WTC11 (cell line): Measurements from ENCODE around the gene LCORL. TPM values are rescaled to one million over a fixed set of nuclear protein-coding genes. Genes with fewer than 3 reads are reported as not detected.

Experiments
- ATAC-seq: fragments of 200-7000 bp; cut with Tn5 transposase; 2 replicates; pipeline ENCODE4 v1.10.0; 2021; ENCODE audit warnings: mild to moderate bottlenecking, moderate library complexity
- CTCF ChIA-PET: fragments of 300-600 bp; sonication (Branson Sonifier 250); formaldehyde crosslinking; loops from one replicate; lab custom pipeline; 2021; ENCODE audit warnings: antibody characterized with exemption; lab: Charles Lee
- POLR2A ChIA-PET: fragments of 350-600 bp; sonication (Branson Sonifier 250); formaldehyde crosslinking; loops from one replicate; lab custom pipeline; 2021; ENCODE audit warnings: antibody characterized with exemption; lab: Charles Lee
- DNase-seq: peaks from one replicate; pipeline ENCODE4 v3.0.0; 2021; ENCODE audit warnings: low spot score
- H3K27ac Mint-ChIP-seq: 2 replicates; pipeline ENCODE4 v1.8.0; 2021; ENCODE audit warnings: mixed read lengths
- H3K27me3 Mint-ChIP-seq: 2 replicates; pipeline ENCODE4 v1.8.0; 2021; ENCODE audit warnings: low read depth, mild to moderate bottlenecking, moderate library complexity, mixed read lengths
- H3K36me3 Mint-ChIP-seq: 2 replicates; pipeline ENCODE4 v1.8.0; 2021; ENCODE audit warnings: mixed read lengths
- H3K4me1 Mint-ChIP-seq: 2 replicates; pipeline ENCODE4 v1.8.0; 2022; ENCODE audit warnings: mixed read lengths
- H3K4me3 Mint-ChIP-seq: 2 replicates; pipeline ENCODE4 v1.8.0; 2021; ENCODE audit warnings: mild to moderate bottlenecking, moderate library complexity, mixed read lengths
- H3K9me3 Mint-ChIP-seq: 2 replicates; pipeline ENCODE4 v1.8.0; 2021; ENCODE audit warnings: mixed read lengths
- E2F4 ChIP-seq: sonication (generic); formaldehyde crosslinking; IDR thresholded peaks from 2 replicates; pipeline ENCODE4 v1.8.1; 2022; ENCODE audit warnings: low read depth, mild to moderate bottlenecking, moderate library complexity, missing genetic modification reagents, borderline replicate concordance
- ESRRA ChIP-seq: sonication (generic); formaldehyde crosslinking; IDR thresholded peaks from 2 replicates; pipeline ENCODE4 v1.8.1; 2022; ENCODE audit warnings: mild to moderate bottlenecking, missing genetic modification reagents, borderline replicate concordance
- ETV6 ChIP-seq: sonication (generic); formaldehyde crosslinking; IDR thresholded peaks from 2 replicates; pipeline ENCODE4 v1.8.1; 2022; ENCODE audit warnings: mild to moderate bottlenecking, missing genetic modification reagents
- FOXP1 ChIP-seq: sonication (generic); formaldehyde crosslinking; IDR thresholded peaks from 2 replicates; pipeline ENCODE4 v1.8.0; 2022; ENCODE audit warnings: missing genetic modification reagents, mild to moderate bottlenecking, moderate library complexity, borderline replicate concordance
- IRF1 ChIP-seq: sonication (generic); formaldehyde crosslinking; IDR thresholded peaks from 2 replicates; pipeline ENCODE4 v1.8.0; 2023; ENCODE audit warnings: missing genetic modification reagents
- KAT7 ChIP-seq: sonication (generic); formaldehyde crosslinking; IDR thresholded peaks from 2 replicates; pipeline ENCODE4 v1.8.1; 2023; ENCODE audit warnings: missing genetic modification reagents, mild to moderate bottlenecking, borderline replicate concordance
- NFE2L1 ChIP-seq: sonication (generic); formaldehyde crosslinking; IDR thresholded peaks from 2 replicates; pipeline ENCODE4 v1.8.1; 2023; ENCODE audit warnings: missing genetic modification reagents
- NR2C2 ChIP-seq: sonication (generic); formaldehyde crosslinking; IDR thresholded peaks from 2 replicates; pipeline ENCODE4 v1.8.0; 2022; ENCODE audit warnings: mild to moderate bottlenecking, missing genetic modification reagents
- OVOL2 ChIP-seq: fragments of 250-450 bp; sonication (Bioruptor Pico); IDR thresholded peaks from 2 replicates; pipeline ENCODE4 v1.9.0; 2021; ENCODE audit warnings: mild to moderate bottlenecking, borderline replicate concordance
- TEAD4 ChIP-seq: sonication (generic); formaldehyde crosslinking; IDR thresholded peaks from 2 replicates; pipeline ENCODE4 v1.8.0; 2022; ENCODE audit warnings: mild to moderate bottlenecking, missing genetic modification reagents
- TP53 ChIP-seq: sonication (generic); formaldehyde crosslinking; IDR thresholded peaks from 2 replicates; pipeline ENCODE4 v1.8.1; 2023; ENCODE audit warnings: mild to moderate bottlenecking, missing genetic modification reagents
- USF1 ChIP-seq: sonication (generic); formaldehyde crosslinking; IDR thresholded peaks from 2 replicates; pipeline ENCODE4 v1.8.0; 2022; ENCODE audit warnings: mild to moderate bottlenecking, missing genetic modification reagents
- ZNF423 ChIP-seq: fragments of 250-450 bp; sonication (Bioruptor Pico); IDR thresholded peaks from 2 replicates; pipeline ENCODE4 v2.1.2; 2022; ENCODE audit warnings: mild to moderate bottlenecking, moderate library complexity
- ZNF425 ChIP-seq: fragments of 250-450 bp; sonication (Bioruptor Pico); conservative IDR thresholded peaks from 2 replicates; pipeline ENCODE4 v1.9.0; 2021; ENCODE audit warnings: mild to moderate bottlenecking
- ZNF671 ChIP-seq: fragments of 250-450 bp; sonication (Bioruptor Pico); IDR thresholded peaks from 2 replicates; pipeline ENCODE4 v1.8.0; 2021; ENCODE audit warnings: mild to moderate bottlenecking
- total RNA-seq: library from RNA; stranded (reverse); gene quantifications from 3 replicates; pipeline ENCODE4 v1.2.3, GENCODE V29; 2021
- TF ChIP-seq, protein P1 (sequence below): fragments of 250-450 bp; sonication (Bioruptor Pico); IDR thresholded peaks from 2 replicates; pipeline ENCODE4 v1.9.0; 2021; ENCODE audit warnings: mild to moderate bottlenecking
- TF ChIP-seq, protein P2 (sequence below): sonication (generic); formaldehyde crosslinking; IDR thresholded peaks from 2 replicates; pipeline ENCODE4 v1.8.1; 2023; ENCODE audit warnings: mild to moderate bottlenecking, missing genetic modification reagents, moderate library complexity
- TF ChIP-seq, protein P3 (sequence below): fragments of 250-450 bp; sonication (Bioruptor Pico); IDR thresholded peaks from 2 replicates; pipeline ENCODE4 v1.9.0; 2021; ENCODE audit warnings: moderate library complexity, mild to moderate bottlenecking, inconsistent platforms, borderline replicate concordance

Gene LCORL
- total RNA-seq, 1 experiment from 2014 or later = 19.9 TPM

DNA sequence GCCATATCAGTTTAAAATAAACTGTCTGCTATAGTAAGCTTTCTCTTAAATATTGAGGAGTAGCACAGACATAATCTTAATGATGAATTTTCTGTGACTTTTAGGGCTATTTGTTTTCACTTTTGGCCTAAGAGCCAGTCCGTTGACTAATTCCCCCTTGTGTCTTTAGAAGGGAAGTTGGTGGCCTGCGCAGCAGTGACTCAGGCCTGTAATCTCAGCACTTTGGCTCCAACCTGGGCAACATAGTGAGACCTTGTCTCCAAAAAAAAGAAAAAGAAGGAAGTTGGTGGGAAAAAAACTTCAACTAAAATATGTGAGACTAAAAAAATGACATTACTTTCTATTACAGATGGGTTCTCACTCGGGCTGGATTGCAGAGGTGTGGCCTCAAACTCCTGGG, 207.4 kb downstream of the LCORL start:
- no peak overlapping the region for H3K4me3 Mint-ChIP-seq
- H3K36me3 Mint-ChIP-seq = peaks cover 40% of the 10 kb centered on the region
- ATAC-seq (no peak), DNase-seq (no peak)
- peaks cover 15% of the 10 kb centered on the region for H3K4me1 Mint-ChIP-seq
- CTCF ChIA-PET = no interaction called here
- POLR2A ChIA-PET = no interaction called here
- TF ChIP-seq KAT7 (CRISPR knock-in tag) = no peak
- no peak for TF ChIP-seq TP53 (CRISPR knock-in tag)
- TF ChIP-seq, protein P1, sequence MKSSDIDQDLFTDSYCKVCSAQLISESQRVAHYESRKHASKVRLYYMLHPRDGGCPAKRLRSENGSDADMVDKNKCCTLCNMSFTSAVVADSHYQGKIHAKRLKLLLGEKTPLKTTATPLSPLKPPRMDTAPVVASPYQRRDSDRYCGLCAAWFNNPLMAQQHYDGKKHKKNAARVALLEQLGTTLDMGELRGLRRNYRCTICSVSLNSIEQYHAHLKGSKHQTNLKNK (CRISPR knock-in tag) = no peak
- H3K27me3 Mint-ChIP-seq = peaks cover 3% of the 10 kb centered on the region; the same call in 1 of the 2 replicates
- no peaks in the 10 kb centered on the region for H3K9me3 Mint-ChIP-seq
- H3K27ac Mint-ChIP-seq = no peak overlapping the region

DNA sequence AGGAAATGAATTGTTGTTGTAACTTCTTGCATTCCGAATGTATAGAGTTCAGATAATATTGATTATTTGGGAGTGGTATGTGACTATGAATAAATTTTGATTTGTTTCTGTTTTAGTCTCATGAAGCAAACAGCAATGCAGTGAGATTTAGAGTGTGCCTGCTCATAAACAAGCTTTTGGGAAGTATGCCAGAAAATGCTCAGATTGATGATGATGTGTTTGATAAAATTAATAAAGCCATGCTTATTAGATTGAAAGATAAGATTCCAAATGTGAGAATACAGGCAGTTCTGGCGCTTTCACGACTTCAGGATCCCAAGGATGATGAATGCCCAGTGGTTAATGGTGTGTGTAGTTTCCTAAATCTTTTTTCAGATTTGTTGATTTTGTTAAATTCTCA, 208.8 kb downstream of the LCORL start:
- Mint-ChIP-seq H3K4me3 (peak overlapping the region; percentile 97), H3K27ac (no peak overlapping the region), H3K27me3 (peaks cover 3% of the 10 kb centered on the region; the same call in 1 of the 2 replicates), H3K36me3 (peaks cover 42% of the 10 kb centered on the region), H3K9me3 (no peaks in the 10 kb centered on the region), H3K4me1 (peaks cover 25% of the 10 kb centered on the region)
- ChIA-PET POLR2A (no interaction called here), CTCF (no interaction called here)
- DNase-seq (no peak), ATAC-seq (no peak)
- TF ChIP-seq ZNF671 (CRISPR knock-in tag) (no peak), USF1 (CRISPR knock-in tag) (no peak), ETV6 (no peak), E2F4 (CRISPR knock-in tag) (no peak), NFE2L1 (CRISPR knock-in tag) (no peak), ESRRA (CRISPR knock-in tag) (no peak), FOXP1 (CRISPR knock-in tag) (no peak)
- TF ChIP-seq, protein P2, sequence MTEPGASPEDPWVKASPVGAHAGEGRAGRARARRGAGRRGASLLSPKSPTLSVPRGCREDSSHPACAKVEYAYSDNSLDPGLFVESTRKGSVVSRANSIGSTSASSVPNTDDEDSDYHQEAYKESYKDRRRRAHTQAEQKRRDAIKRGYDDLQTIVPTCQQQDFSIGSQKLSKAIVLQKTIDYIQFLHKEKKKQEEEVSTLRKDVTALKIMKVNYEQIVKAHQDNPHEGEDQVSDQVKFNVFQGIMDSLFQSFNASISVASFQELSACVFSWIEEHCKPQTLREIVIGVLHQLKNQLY (CRISPR knock-in tag) = no peak

DNA sequence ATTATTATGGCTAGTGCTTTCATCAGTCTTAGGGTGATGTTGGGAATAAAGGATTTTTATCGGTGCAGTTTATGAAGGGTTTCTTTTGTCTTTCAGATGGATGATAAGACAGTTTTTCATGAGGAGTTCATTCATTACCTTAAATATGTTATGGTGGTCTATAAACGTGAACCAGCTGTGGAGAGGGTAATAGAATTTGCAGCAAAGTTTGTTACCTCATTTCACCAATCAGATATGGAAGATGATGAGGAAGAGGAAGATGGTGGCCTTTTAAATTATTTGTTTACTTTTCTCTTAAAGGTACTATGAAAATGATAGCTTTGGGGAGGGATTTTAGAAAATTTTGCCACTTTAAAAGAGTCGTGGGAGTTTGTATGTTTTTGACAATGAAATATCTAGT, 209.4 kb downstream of the LCORL start:
- Mint-ChIP-seq H3K27me3 (peaks cover 3% of the 10 kb centered on the region; the same call in 1 of the 2 replicates), H3K4me1 (peaks cover 32% of the 10 kb centered on the region), H3K9me3 (no peaks in the 10 kb centered on the region), H3K4me3 (peak overlapping the region; percentile 97), H3K27ac (peak overlapping the region; percentile 71; the same call in 1 of the 2 replicates)
- ChIA-PET CTCF (no interaction called here), POLR2A (no interaction called here)
- ATAC-seq (no peak), DNase-seq (no peak)
- TF ChIP-seq TEAD4 (CRISPR knock-in tag) = no peak
- TF ChIP-seq, all 79 proteins: peak for 0
- peaks cover 38% of the 10 kb centered on the region for H3K36me3 Mint-ChIP-seq

- Mint-ChIP-seq H3K27me3 (peaks cover 3% of the 10 kb centered on the region; the same call in 1 of the 2 replicates), H3K4me3 (peak overlapping the region; percentile 97), H3K4me1 (peaks cover 38% of the 10 kb centered on the region), H3K27ac (peak overlapping the region; percentile 99), H3K9me3 (no peaks in the 10 kb centered on the region), H3K36me3 (peaks cover 33% of the 10 kb centered on the region)
- ChIA-PET CTCF (no interaction called here), POLR2A (no interaction called here)
- DNase-seq (no peak), ATAC-seq (peak; percentile 25)
- TF ChIP-seq, protein P3, sequence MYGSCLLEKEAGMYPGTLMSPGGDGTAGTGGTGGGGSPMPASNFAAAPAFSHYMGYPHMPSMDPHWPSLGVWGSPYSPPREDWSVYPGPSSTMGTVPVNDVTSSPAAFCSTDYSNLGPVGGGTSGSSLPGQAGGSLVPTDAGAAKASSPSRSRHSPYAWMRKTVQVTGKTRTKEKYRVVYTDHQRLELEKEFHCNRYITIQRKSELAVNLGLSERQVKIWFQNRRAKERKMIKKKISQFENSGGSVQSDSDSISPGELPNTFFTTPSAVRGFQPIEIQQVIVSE (CRISPR knock-in tag) = no peak
- TF ChIP-seq ZNF425 (CRISPR knock-in tag) = no peak
- TF ChIP-seq OVOL2 (CRISPR knock-in tag) = no peak
- no peak for TF ChIP-seq IRF1 (CRISPR knock-in tag)
- TF ChIP-seq NR2C2 = no peak
- TF ChIP-seq E2F4 (CRISPR knock-in tag) = peak; percentile 67; the same call in 1 of the 2 replicates
- no peak for TF ChIP-seq ZNF423
- TF ChIP-seq TP53 (CRISPR knock-in tag) = 0 out of 2 replicates have a peak, but pooled peaks have one; percentile 5
- TF ChIP-seq, protein P2 (CRISPR knock-in tag) = 0 out of 2 replicates have a peak, but pooled peaks have one; percentile 9
These were observed 210.4 kb downstream of the LCORL start for GRCh38 chr4:17811078-17811603.
